ENCODE data around the gene PSMF1. TPM values are rescaled to one million over a fixed set of nuclear protein-coding genes. Genes with fewer than 3 reads are reported as not detected.

PSMF1 gene
- total and polyA plus RNA-seq, 2 experiments from 2014 or later, result 73.7 to 84.2 TPM

- H3K27ac ChIP-seq (ENCODE audit: low read depth), result no peak overlapping the region
- no peak overlapping the region for H3K4me3 ChIP-seq
- no peak overlapping the region for H2AFZ ChIP-seq
- H3K4me1 ChIP-seq (ENCODE audit: insufficient read depth), result peaks cover 16% of the 10 kb centered on the region
- no peaks in the 10 kb centered on the region for H3K27me3 ChIP-seq (ENCODE audit: insufficient read depth)
- TF ChIP-seq ZNF331 (CRISPR knock-in tag; IDR thresholded peaks at IDR 0.05; ENCODE audit: low read depth) (no peak), STAT1 (IDR thresholded peaks at IDR 0.05; ENCODE audit: unreplicated experiment) (no peak), JUNB (IDR thresholded peaks at IDR 0.05; ENCODE audit: unreplicated experiment) (no peak)
- Mint-ChIP-seq H3K4me1 (peaks cover 24% of the 10 kb centered on the region), H3K4me3 (no peak overlapping the region), H3K27me3 (ENCODE audit: insufficient read depth, low read depth, poor library complexity) (no peaks in the 10 kb centered on the region), H3K36me3 (ENCODE audit: low read depth) (no peaks in the 10 kb centered on the region; the same call in 1 of the 3 replicates), H3K9me3 (peaks cover 28% of the 10 kb centered on the region; the same call in 2 of the 3 replicates), H3K27ac (no peak overlapping the region)
- no peaks in the 10 kb centered on the region for H3K9me2 ChIP-seq (ENCODE audit: insufficient read depth)
- DNase-seq (ENCODE audit: low spot score), result no peak
- no peak for ATAC-seq
- no peaks in the 10 kb centered on the region for H3K79me2 ChIP-seq (replicated peaks; ENCODE audit: insufficient read depth)
- H3F3A ChIP-seq (replicated peaks; ENCODE audit: low read depth), result no peaks in the 10 kb centered on the region
- no peak overlapping the region for H3K4me2 ChIP-seq
- H3K36me3 ChIP-seq (ENCODE audit: insufficient read depth), result no peaks in the 10 kb centered on the region
- no peaks in the 10 kb centered on the region for H4K20me1 ChIP-seq (replicated peaks; ENCODE audit: insufficient read depth)
Measured at GRCh38 chr20:1214838-1215261, 96.4 kb downstream of the PSMF1 start.

DNA sequence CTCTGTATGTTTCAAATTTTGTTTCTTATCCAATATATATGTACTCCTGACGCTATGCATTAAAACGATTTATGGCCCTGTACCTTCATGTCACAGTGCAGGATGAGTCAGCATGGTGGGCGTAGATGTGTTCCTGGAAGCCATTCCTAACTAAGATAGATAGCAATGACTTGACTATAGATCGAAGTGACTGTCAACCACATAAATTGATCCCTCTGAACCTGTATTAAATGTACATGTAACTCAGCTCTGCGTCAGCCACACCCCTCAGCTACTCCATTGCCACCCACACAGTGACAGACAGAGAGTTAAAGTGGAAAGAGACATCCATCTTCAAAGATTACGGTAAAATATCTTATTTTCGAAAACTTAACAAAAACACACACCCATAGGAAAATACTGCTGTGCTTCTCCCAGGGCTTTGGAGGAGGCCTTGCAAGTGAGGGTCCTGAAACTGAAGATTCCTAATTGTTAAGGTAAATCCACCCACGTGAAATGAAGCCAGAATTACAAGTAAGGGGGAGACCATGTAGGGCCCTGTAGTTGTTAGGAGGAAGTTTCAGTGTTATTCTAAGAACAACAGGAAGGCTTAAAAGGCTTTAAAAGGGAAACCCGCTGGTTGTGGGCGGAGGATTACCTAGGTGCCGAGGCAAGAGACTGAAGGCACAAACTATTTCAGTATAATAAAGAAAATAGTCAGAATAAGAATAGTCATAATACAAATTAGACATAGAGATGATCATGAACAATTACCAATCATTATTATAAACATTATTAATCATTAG is 97.2 kb downstream of the PSMF1 start:
- Histone ChIP-seq H3K4me2 (no peak overlapping the region), H3K4me1 (ENCODE audit: insufficient read depth) (peaks cover 16% of the 10 kb centered on the region), H3K9me2 (ENCODE audit: insufficient read depth) (no peaks in the 10 kb centered on the region), H3K27me3 (ENCODE audit: insufficient read depth) (no peaks in the 10 kb centered on the region), H3F3A (replicated peaks; ENCODE audit: low read depth) (no peaks in the 10 kb centered on the region), H3K79me2 (replicated peaks; ENCODE audit: insufficient read depth) (no peaks in the 10 kb centered on the region), H4K20me1 (replicated peaks; ENCODE audit: insufficient read depth) (no peaks in the 10 kb centered on the region), H2AFZ (peak overlapping the region; percentile 70), H3K27ac (ENCODE audit: low read depth) (no peak overlapping the region), H3K36me3 (ENCODE audit: insufficient read depth) (no peaks in the 10 kb centered on the region), H3K4me3 (no peak overlapping the region)
- peaks cover 24% of the 10 kb centered on the region for H3K4me1 Mint-ChIP-seq
- H3K27me3 Mint-ChIP-seq (ENCODE audit: insufficient read depth, low read depth, poor library complexity), result no peaks in the 10 kb centered on the region
- TF ChIP-seq EZH2 (IDR thresholded peaks at IDR 0.05; ENCODE audit: low read depth, unreplicated experiment) (no peak), POLR2AphosphoS5 (IDR thresholded peaks at IDR 0.05; ENCODE audit: low read depth) (no peak), ZNF114 (CRISPR knock-in tag; IDR thresholded peaks at IDR 0.05) (no peak), ZNF331 (CRISPR knock-in tag; IDR thresholded peaks at IDR 0.05; ENCODE audit: low read depth) (no peak), EZH2phosphoT487 (IDR thresholded peaks at IDR 0.05; ENCODE audit: unreplicated experiment) (no peak), CREB1 (CRISPR knock-in tag; IDR thresholded peaks at IDR 0.05; ENCODE audit: low read depth) (no peak)
- TF ChIP-seq, protein P1, sequence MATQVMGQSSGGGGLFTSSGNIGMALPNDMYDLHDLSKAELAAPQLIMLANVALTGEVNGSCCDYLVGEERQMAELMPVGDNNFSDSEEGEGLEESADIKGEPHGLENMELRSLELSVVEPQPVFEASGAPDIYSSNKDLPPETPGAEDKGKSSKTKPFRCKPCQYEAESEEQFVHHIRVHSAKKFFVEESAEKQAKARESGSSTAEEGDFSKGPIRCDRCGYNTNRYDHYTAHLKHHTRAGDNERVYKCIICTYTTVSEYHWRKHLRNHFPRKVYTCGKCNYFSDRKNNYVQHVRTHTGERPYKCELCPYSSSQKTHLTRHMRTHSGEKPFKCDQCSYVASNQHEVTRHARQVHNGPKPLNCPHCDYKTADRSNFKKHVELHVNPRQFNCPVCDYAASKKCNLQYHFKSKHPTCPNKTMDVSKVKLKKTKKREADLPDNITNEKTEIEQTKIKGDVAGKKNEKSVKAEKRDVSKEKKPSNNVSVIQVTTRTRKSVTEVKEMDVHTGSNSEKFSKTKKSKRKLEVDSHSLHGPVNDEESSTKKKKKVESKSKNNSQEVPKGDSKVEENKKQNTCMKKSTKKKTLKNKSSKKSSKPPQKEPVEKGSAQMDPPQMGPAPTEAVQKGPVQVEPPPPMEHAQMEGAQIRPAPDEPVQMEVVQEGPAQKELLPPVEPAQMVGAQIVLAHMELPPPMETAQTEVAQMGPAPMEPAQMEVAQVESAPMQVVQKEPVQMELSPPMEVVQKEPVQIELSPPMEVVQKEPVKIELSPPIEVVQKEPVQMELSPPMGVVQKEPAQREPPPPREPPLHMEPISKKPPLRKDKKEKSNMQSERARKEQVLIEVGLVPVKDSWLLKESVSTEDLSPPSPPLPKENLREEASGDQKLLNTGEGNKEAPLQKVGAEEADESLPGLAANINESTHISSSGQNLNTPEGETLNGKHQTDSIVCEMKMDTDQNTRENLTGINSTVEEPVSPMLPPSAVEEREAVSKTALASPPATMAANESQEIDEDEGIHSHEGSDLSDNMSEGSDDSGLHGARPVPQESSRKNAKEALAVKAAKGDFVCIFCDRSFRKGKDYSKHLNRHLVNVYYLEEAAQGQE (IDR thresholded peaks at IDR 0.05; ENCODE audit: unreplicated experiment), result no peak
- DNase-seq (ENCODE audit: low spot score), result no peak
- no peak for ATAC-seq
- H3K27ac Mint-ChIP-seq, result peak overlapping the region; percentile 46
- no peaks in the 10 kb centered on the region; the same call in 1 of the 3 replicates for H3K36me3 Mint-ChIP-seq (ENCODE audit: low read depth)
- H3K4me3 Mint-ChIP-seq, result no peak overlapping the region
- H3K9me3 Mint-ChIP-seq, result peaks cover 29% of the 10 kb centered on the region; the same call in 2 of the 3 replicates
